ENCODE measurements around the gene PRDM2.

The PRDM2 gene

GRCh38 chr1:13826009-13826408 lies 126.0 kb downstream of the PRDM2 start:
- Mint-ChIP-seq H3K36me3 (peaks cover 5% of the 10 kb centered on the region), H3K27ac (no peak overlapping the region), H3K4me1 (ENCODE audit: low read depth) (no peaks in the 10 kb centered on the region), H3K4me3 (no peak overlapping the region), H3K9me3 (ENCODE audit: low read depth) (no peaks in the 10 kb centered on the region), H3K27me3 (peaks cover 5% of the 10 kb centered on the region)

- peaks cover 5% of the 10 kb centered on the region for H3K27me3 Mint-ChIP-seq
- H3K9me3 Mint-ChIP-seq (ENCODE audit: low read depth), result no peaks in the 10 kb centered on the region
- peaks cover 5% of the 10 kb centered on the region for H3K36me3 Mint-ChIP-seq
- no peak overlapping the region for H3K4me3 Mint-ChIP-seq
- H3K27ac Mint-ChIP-seq, result no peak overlapping the region
- H3K4me1 Mint-ChIP-seq (ENCODE audit: low read depth), result no peaks in the 10 kb centered on the region
Observed at GRCh38 chr1:13826591-13826990, 126.6 kb downstream of the PRDM2 start.

GRCh38 chr1:13828454-13829151 lies 128.6 kb downstream of the PRDM2 start:
- Mint-ChIP-seq H3K4me1 (ENCODE audit: low read depth) (no peaks in the 10 kb centered on the region), H3K9me3 (ENCODE audit: low read depth) (no peaks in the 10 kb centered on the region), H3K27ac (no peak overlapping the region), H3K4me3 (no peak overlapping the region), H3K36me3 (no peaks in the 10 kb centered on the region), H3K27me3 (peaks cover 6% of the 10 kb centered on the region)

- Mint-ChIP-seq H3K4me3 (no peak overlapping the region), H3K27ac (no peak overlapping the region), H3K4me1 (ENCODE audit: low read depth) (no peaks in the 10 kb centered on the region), H3K36me3 (no peaks in the 10 kb centered on the region), H3K27me3 (peaks cover 6% of the 10 kb centered on the region), H3K9me3 (ENCODE audit: low read depth) (no peaks in the 10 kb centered on the region)
Observed at GRCh38 chr1:13829152-13829769, 129.3 kb downstream of the PRDM2 start.

- H3K27me3 Mint-ChIP-seq, result peaks cover 6% of the 10 kb centered on the region
- no peak overlapping the region for H3K4me3 Mint-ChIP-seq
- no peaks in the 10 kb centered on the region for H3K9me3 Mint-ChIP-seq (ENCODE audit: low read depth)
- no peaks in the 10 kb centered on the region for H3K4me1 Mint-ChIP-seq (ENCODE audit: low read depth)
- no peaks in the 10 kb centered on the region for H3K36me3 Mint-ChIP-seq
- no peak overlapping the region for H3K27ac Mint-ChIP-seq
Observed at GRCh38 chr1:13830170-13830569, 130.2 kb downstream of the PRDM2 start.

GRCh38 chr1:13830616-13831280 lies 130.8 kb downstream of the PRDM2 start:
- H3K9me3 Mint-ChIP-seq (ENCODE audit: low read depth), result no peaks in the 10 kb centered on the region
- H3K36me3 Mint-ChIP-seq, result no peaks in the 10 kb centered on the region

GRCh38 chr1:13832100-13832499 lies 132.1 kb downstream of the PRDM2 start:
- no peak overlapping the region for H3K27ac Mint-ChIP-seq
- no peak overlapping the region for H3K4me3 Mint-ChIP-seq

More at GRCh38 chr1:13830616-13831280, 130.8 kb downstream of the PRDM2 start:
- H3K27ac Mint-ChIP-seq, result no peak overlapping the region
- H3K4me3 Mint-ChIP-seq, result no peak overlapping the region
- peaks cover 10% of the 10 kb centered on the region for H3K27me3 Mint-ChIP-seq
- H3K4me1 Mint-ChIP-seq (ENCODE audit: low read depth), result no peaks in the 10 kb centered on the region

GRCh38 chr1:13832536-13832935 lies 132.5 kb downstream of the PRDM2 start:
- H3K36me3 Mint-ChIP-seq, result no peaks in the 10 kb centered on the region
- no peak overlapping the region for H3K27ac Mint-ChIP-seq
- H3K9me3 Mint-ChIP-seq (ENCODE audit: low read depth), result no peaks in the 10 kb centered on the region
- no peak overlapping the region for H3K4me3 Mint-ChIP-seq
- peaks cover 11% of the 10 kb centered on the region for H3K27me3 Mint-ChIP-seq
- no peaks in the 10 kb centered on the region for H3K4me1 Mint-ChIP-seq (ENCODE audit: low read depth)

More at GRCh38 chr1:13832100-13832499, 132.1 kb downstream of the PRDM2 start:
- Mint-ChIP-seq H3K27me3 (peaks cover 11% of the 10 kb centered on the region), H3K4me1 (ENCODE audit: low read depth) (no peaks in the 10 kb centered on the region), H3K36me3 (no peaks in the 10 kb centered on the region), H3K9me3 (ENCODE audit: low read depth) (no peaks in the 10 kb centered on the region)

- H3K27ac Mint-ChIP-seq, result no peak overlapping the region
- H3K27me3 Mint-ChIP-seq, result peaks cover 9% of the 10 kb centered on the region
- H3K36me3 Mint-ChIP-seq, result no peaks in the 10 kb centered on the region
- H3K9me3 Mint-ChIP-seq (ENCODE audit: low read depth), result no peaks in the 10 kb centered on the region
- H3K4me3 Mint-ChIP-seq, result no peak overlapping the region
- H3K4me1 Mint-ChIP-seq (ENCODE audit: low read depth), result no peaks in the 10 kb centered on the region
Observed at GRCh38 chr1:13836136-13836535, 136.1 kb downstream of the PRDM2 start.

GRCh38 chr1:13836631-13837030 lies 136.6 kb downstream of the PRDM2 start:
- no peaks in the 10 kb centered on the region for H3K9me3 Mint-ChIP-seq (ENCODE audit: low read depth)
- H3K27ac Mint-ChIP-seq, result no peak overlapping the region
- no peak overlapping the region for H3K4me3 Mint-ChIP-seq
- no peaks in the 10 kb centered on the region for H3K4me1 Mint-ChIP-seq (ENCODE audit: low read depth)
- peaks cover 9% of the 10 kb centered on the region for H3K27me3 Mint-ChIP-seq
- no peaks in the 10 kb centered on the region for H3K36me3 Mint-ChIP-seq

GRCh38 chr1:13838236-13838635 lies 138.2 kb downstream of the PRDM2 start:
- H3K36me3 Mint-ChIP-seq, result no peaks in the 10 kb centered on the region
- no peaks in the 10 kb centered on the region for H3K9me3 Mint-ChIP-seq (ENCODE audit: low read depth)
- no peak overlapping the region for H3K27ac Mint-ChIP-seq
- H3K4me1 Mint-ChIP-seq (ENCODE audit: low read depth), result no peaks in the 10 kb centered on the region
- H3K27me3 Mint-ChIP-seq, result peaks cover 7% of the 10 kb centered on the region
- no peak overlapping the region for H3K4me3 Mint-ChIP-seq

- H3K27me3 Mint-ChIP-seq, result peaks cover 3% of the 10 kb centered on the region
- no peaks in the 10 kb centered on the region for H3K36me3 Mint-ChIP-seq
- H3K4me1 Mint-ChIP-seq (ENCODE audit: low read depth), result no peaks in the 10 kb centered on the region
- no peak overlapping the region for H3K4me3 Mint-ChIP-seq
- H3K27ac Mint-ChIP-seq, result no peak overlapping the region
- no peaks in the 10 kb centered on the region for H3K9me3 Mint-ChIP-seq (ENCODE audit: low read depth)
Observed at GRCh38 chr1:13842497-13842896, 142.5 kb downstream of the PRDM2 start.

GRCh38 chr1:13851726-13852125 lies 151.7 kb downstream of the PRDM2 start:
- no peak overlapping the region for H3K27ac Mint-ChIP-seq
- no peaks in the 10 kb centered on the region for H3K4me1 Mint-ChIP-seq (ENCODE audit: low read depth)
- no peak overlapping the region for H3K4me3 Mint-ChIP-seq
- peaks cover 2% of the 10 kb centered on the region for H3K27me3 Mint-ChIP-seq
- peaks cover 15% of the 10 kb centered on the region for H3K36me3 Mint-ChIP-seq
- H3K9me3 Mint-ChIP-seq (ENCODE audit: low read depth), result no peaks in the 10 kb centered on the region

GRCh38 chr1:13855554-13855953 lies 155.6 kb downstream of the PRDM2 start:
- Mint-ChIP-seq H3K27ac (no peak overlapping the region), H3K4me3 (no peak overlapping the region), H3K4me1 (ENCODE audit: low read depth) (no peaks in the 10 kb centered on the region), H3K9me3 (ENCODE audit: low read depth) (no peaks in the 10 kb centered on the region), H3K27me3 (no peaks in the 10 kb centered on the region), H3K36me3 (peaks cover 8% of the 10 kb centered on the region)

- Mint-ChIP-seq H3K36me3 (peaks cover 6% of the 10 kb centered on the region), H3K4me1 (ENCODE audit: low read depth) (no peaks in the 10 kb centered on the region), H3K4me3 (no peak overlapping the region), H3K27ac (no peak overlapping the region), H3K27me3 (peaks cover 1% of the 10 kb centered on the region), H3K9me3 (ENCODE audit: low read depth) (no peaks in the 10 kb centered on the region)
Observed at GRCh38 chr1:13860031-13860430, 160.0 kb downstream of the PRDM2 start.

Measured in activated naive CD8-positive, alpha-beta T cell (primary cell).